SU-DHL-6 (cell line): ENCODE data around the gene PPP3CA.

ENCODE experiments used
- CTCF ChIP-seq: fragments of 200-600 bp; sonication (generic); IDR thresholded peaks from one replicate; pipeline ENCODE4 v1.5.1; 2017; ENCODE audit warnings: antibody characterized with exemption, mild to moderate bottlenecking, low read length, moderate library complexity; ENCODE audit not compliant: insufficient read depth, poor library complexity, severe bottlenecking
- EZH2phosphoT487 ChIP-seq: fragments of 200-600 bp; sonication (generic), shearing (Covaris generic); conservative IDR thresholded peaks from 2 replicates; pipeline ENCODE4 v1.6.1; 2018; ENCODE audit warnings: mild to moderate bottlenecking, antibody characterized with exemption, low read length, moderate library complexity, mixed read lengths

GRCh38 chr4:101238706-101239105 lies 108.6 kb downstream of the PPP3CA start:
- TF ChIP-seq CTCF (no peak), EZH2phosphoT487 (no peak)
